HepG2 (cell line): ENCODE data around the gene TMEM134. TPM values are rescaled to one million over a fixed set of nuclear protein-coding genes. Genes with fewer than 3 reads are reported as not detected.

Experiments
- ETV6 ChIP-seq: sonication (generic); formaldehyde crosslinking; conservative IDR thresholded peaks from 2 replicates; pipeline ENCODE4 v1.4.0; 2020; ENCODE audit warnings: missing genetic modification reagents
- FOSL2 ChIP-seq: sonication (generic); formaldehyde crosslinking; IDR thresholded peaks from 2 replicates; pipeline ENCODE4 v1.4.0; 2020; ENCODE audit warnings: missing genetic modification reagents
- FOXO4 ChIP-seq: sonication (generic); formaldehyde crosslinking; conservative IDR thresholded peaks from 2 replicates; pipeline ENCODE4 v1.8.1; 2023; ENCODE audit warnings: missing genetic modification reagents
- IRF1 ChIP-seq: sonication (generic); formaldehyde crosslinking; IDR thresholded peaks from 2 replicates; pipeline ENCODE4 v1.4.0; 2020; ENCODE audit warnings: low read depth, mild to moderate bottlenecking, missing genetic modification reagents
- KDM1A ChIP-seq: IDR thresholded peaks from 2 replicates; pipeline ENCODE4 v1.6.1; 2016; ENCODE audit warnings: missing compliant biosample characterization
- MAF1 ChIP-seq: sonication (generic); formaldehyde crosslinking; IDR thresholded peaks from 2 replicates; pipeline ENCODE4 v1.5.0; 2020; ENCODE audit warnings: missing genetic modification reagents, borderline replicate concordance
- MED1 ChIP-seq: sonication (generic); formaldehyde crosslinking; IDR thresholded peaks from 2 replicates; pipeline ENCODE4 v1.4.0; 2020; ENCODE audit warnings: missing genetic modification reagents
- MXD4 ChIP-seq: IDR thresholded peaks from 2 replicates; pipeline ENCODE4 v1.6.1; 2016; ENCODE audit warnings: mild to moderate bottlenecking, missing biosample characterization, missing genetic modification reagents
- NFKB2 ChIP-seq: sonication (generic); formaldehyde crosslinking; IDR thresholded peaks from 2 replicates; pipeline ENCODE4 v1.4.0; 2020; ENCODE audit warnings: missing genetic modification reagents, borderline replicate concordance
- NR2F1 ChIP-seq, 2 experiments: fragments of 450-650 bp in 1 of 2; formaldehyde crosslinking in 1 of 2; IDR thresholded peaks; 2 replicates each; pipeline versions ENCODE4 v1.5.0 to v1.6.1; 2016 to 2020; ENCODE audit warnings: mild to moderate bottlenecking in 1 of 2, missing compliant biosample characterization in 1 of 2, missing genetic modification reagents in 1 of 2, moderate library complexity in 1 of 2
- POGK ChIP-seq: sonication (generic); formaldehyde crosslinking; conservative IDR thresholded peaks from 2 replicates; pipeline ENCODE4 v1.8.0; 2022; ENCODE audit warnings: mild to moderate bottlenecking, moderate library complexity, missing genetic modification reagents
- REPIN1 ChIP-seq: sonication (generic); formaldehyde crosslinking; IDR thresholded peaks from 2 replicates; pipeline ENCODE4 v1.8.0; 2022; ENCODE audit warnings: missing genetic modification reagents, low read depth, mild to moderate bottlenecking, borderline replicate concordance
- RFXANK ChIP-seq: IDR thresholded peaks from 2 replicates; pipeline ENCODE4 v1.6.1; 2016
- SMARCC2 ChIP-seq: fragments of 450-650 bp; IDR thresholded peaks from 2 replicates; pipeline ENCODE4 v1.6.1; 2017; ENCODE audit warnings: antibody characterized with exemption, mild to moderate bottlenecking
- U2AF1 ChIP-seq: fragments of 200-400 bp; formaldehyde crosslinking; optimal IDR thresholded peaks from 2 replicates; pipeline ENCODE3; 2017; ENCODE audit warnings: mild to moderate bottlenecking, low read depth, low read length
- ZEB1 ChIP-seq: IDR thresholded peaks from 2 replicates; pipeline ENCODE4 v1.6.1; 2012; ENCODE audit warnings: mild to moderate bottlenecking, low read depth, inconsistent platforms; ENCODE audit not compliant: insufficient replicate concordance
- ZFP41 ChIP-seq: sonication (generic); formaldehyde crosslinking; IDR thresholded peaks from 2 replicates; pipeline ENCODE4 v1.4.0; 2020; ENCODE audit warnings: mild to moderate bottlenecking, missing genetic modification reagents, borderline replicate concordance
- ZFP82 ChIP-seq: sonication (generic); formaldehyde crosslinking; IDR thresholded peaks from 2 replicates; pipeline ENCODE4 v1.5.1; 2020; ENCODE audit warnings: mild to moderate bottlenecking, missing genetic modification reagents, borderline replicate concordance
- ZMYM3 ChIP-seq: sonication (generic); formaldehyde crosslinking; IDR thresholded peaks from 2 replicates; pipeline ENCODE4 v1.5.1; 2020; ENCODE audit warnings: mild to moderate bottlenecking, missing genetic modification reagents
- ZNF12 ChIP-seq: sonication (generic); formaldehyde crosslinking; IDR thresholded peaks from 2 replicates; pipeline ENCODE4 v1.5.0; 2020; ENCODE audit warnings: missing genetic modification reagents
- ZNF350 ChIP-seq: sonication (generic); formaldehyde crosslinking; IDR thresholded peaks from 2 replicates; pipeline ENCODE4 v1.4.0; 2020; ENCODE audit warnings: mild to moderate bottlenecking, low read depth, missing genetic modification reagents, borderline replicate concordance
- ZNF570 ChIP-seq: sonication (generic); formaldehyde crosslinking; IDR thresholded peaks from 2 replicates; pipeline ENCODE4 v1.4.0; 2020; ENCODE audit warnings: mild to moderate bottlenecking, missing genetic modification reagents, borderline replicate concordance
- ZNF670 ChIP-seq: sonication (generic); formaldehyde crosslinking; IDR thresholded peaks from 2 replicates; pipeline ENCODE4 v1.8.0; 2022; ENCODE audit warnings: mild to moderate bottlenecking, missing genetic modification reagents, borderline replicate concordance
- ZNF766 ChIP-seq: sonication (generic); formaldehyde crosslinking; IDR thresholded peaks from 2 replicates; pipeline ENCODE4 v1.5.0; 2020; ENCODE audit warnings: missing genetic modification reagents, borderline replicate concordance
- ZZZ3 ChIP-seq: sonication (generic); formaldehyde crosslinking; IDR thresholded peaks from 2 replicates; pipeline ENCODE4 v1.4.0; 2020; ENCODE audit warnings: missing genetic modification reagents, mild to moderate bottlenecking, borderline replicate concordance
- polyA plus RNA-seq, 8 experiments: library from polyadenylated mRNA; depleted of rRNA in 3 of 8; stranded (reverse) in 7 of 8; unstranded in 1 of 8; fragments of >200 nt; fragmentation: Illumina TruSeq in 4 of 8; extraction: Trizol in 4 of 8; gene quantifications; 2 replicates each; pipeline versions ENCODE4 v1.2.1 to v1.2.3, GENCODE V29; 2011 to 2016; ENCODE audit warnings: low read depth in 4 of 8, missing spikeins in 1 of 8, mixed read lengths in 1 of 8; ENCODE audit not compliant: insufficient read depth in 1 of 8
- total RNA-seq, 5 experiments: library from RNA; depleted of rRNA; stranded (reverse); fragments of >200 nt; fragmentation: Illumina TruSeq; extraction: Trizol; gene quantifications; 2 replicates each; pipeline ENCODE4 v1.2.3, GENCODE V29; 2016; ENCODE audit warnings: low read depth in 1 of 5

TMEM134 gene
- total and polyA plus RNA-seq, 2 of the 13 experiments (the other 11 are each of a cell fraction or from before 2014, with no cell fraction given), result 6.9 to 26.9 TPM

GRCh38 chr11:67428052-67429001 is 40.7 kb downstream of the TMEM134 start, which contains the start of gene RPS6KB2 (continued):
- TF ChIP-seq ZNF12 (CRISPR knock-in tag) (peak; percentile 65; the same call in 1 of the 2 replicates), SMARCC2 (no peak), RFXANK (CRISPR knock-in tag) (no peak), REPIN1 (CRISPR knock-in tag) (peak; percentile 79; the same call in 1 of the 2 replicates), ZNF570 (CRISPR knock-in tag) (0 out of 2 replicates have a peak, but pooled peaks have one; percentile 56), ZNF766 (CRISPR knock-in tag) (peak; percentile 75; the same call in 1 of the 2 replicates), FOSL2 (CRISPR knock-in tag) (peak; percentile 75), ZZZ3 (CRISPR knock-in tag) (peak; percentile 71; the same call in 1 of the 2 replicates), MAF1 (CRISPR knock-in tag) (peak; percentile 79; the same call in 1 of the 2 replicates), ZNF350 (CRISPR knock-in tag) (peak; percentile 83), ETV6 (CRISPR knock-in tag) (no peak), ZFP41 (no peak), NR2F1 (CRISPR knock-in tag; IDR thresholded peaks at IDR 0.05) (no peak), FOXO4 (CRISPR knock-in tag) (no peak), POGK (0 out of 2 replicates have a peak, but pooled peaks have one; percentile 46), MED1 (CRISPR knock-in tag) (peak; percentile 83), IRF1 (CRISPR knock-in tag) (no peak), NFKB2 (CRISPR knock-in tag) (peak; percentile 74; the same call in 1 of the 2 replicates), MXD4 (peak; percentile 84), ZFP82 (CRISPR knock-in tag) (peak; percentile 17; the same call in 1 of the 2 replicates), ZEB1 (peak; percentile 90), KDM1A (CRISPR knock-in tag) (no peak), ZNF670 (0 out of 2 replicates have a peak, but pooled peaks have one; percentile 36), U2AF1 (peak; percentile 80), ZMYM3 (CRISPR knock-in tag) (peak; percentile 38; the same call in 1 of the 2 replicates)
